Uterus (tissue), 2 donors: ENCODE measurements around the gene PSMB5.

ENCODE experiments used
- POLR2A ChIP-seq, 2 donors: fragments of 450-650 bp; IDR thresholded peaks; one replicate each; pipeline ENCODE4 v1.6.1; 2016; ENCODE audit warnings: antibody characterized with exemption in 2 of 2, mild to moderate bottlenecking in 1 of 2, moderate library complexity in 1 of 2
- TF ChIP-seq, protein P1 (sequence below), 4 experiments: fragments of 200-600 bp in 2 of 4; fragments of 450-650 bp in 2 of 4; sonication (generic) in 2 of 4; IDR thresholded peaks; one replicate each; pipeline ENCODE4 v1.5.1; 2016 to 2019; ENCODE audit warnings: antibody characterized with exemption in 4 of 4, mild to moderate bottlenecking in 2 of 4, moderate library complexity in 1 of 4

- TF ChIP-seq, protein P1, sequence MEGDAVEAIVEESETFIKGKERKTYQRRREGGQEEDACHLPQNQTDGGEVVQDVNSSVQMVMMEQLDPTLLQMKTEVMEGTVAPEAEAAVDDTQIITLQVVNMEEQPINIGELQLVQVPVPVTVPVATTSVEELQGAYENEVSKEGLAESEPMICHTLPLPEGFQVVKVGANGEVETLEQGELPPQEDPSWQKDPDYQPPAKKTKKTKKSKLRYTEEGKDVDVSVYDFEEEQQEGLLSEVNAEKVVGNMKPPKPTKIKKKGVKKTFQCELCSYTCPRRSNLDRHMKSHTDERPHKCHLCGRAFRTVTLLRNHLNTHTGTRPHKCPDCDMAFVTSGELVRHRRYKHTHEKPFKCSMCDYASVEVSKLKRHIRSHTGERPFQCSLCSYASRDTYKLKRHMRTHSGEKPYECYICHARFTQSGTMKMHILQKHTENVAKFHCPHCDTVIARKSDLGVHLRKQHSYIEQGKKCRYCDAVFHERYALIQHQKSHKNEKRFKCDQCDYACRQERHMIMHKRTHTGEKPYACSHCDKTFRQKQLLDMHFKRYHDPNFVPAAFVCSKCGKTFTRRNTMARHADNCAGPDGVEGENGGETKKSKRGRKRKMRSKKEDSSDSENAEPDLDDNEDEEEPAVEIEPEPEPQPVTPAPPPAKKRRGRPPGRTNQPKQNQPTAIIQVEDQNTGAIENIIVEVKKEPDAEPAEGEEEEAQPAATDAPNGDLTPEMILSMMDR (IDR thresholded peaks at IDR 0.05): no peak
- no peak for TF ChIP-seq POLR2A (IDR thresholded peaks at IDR 0.05)
Measured at GRCh38 chr14:23009483-23009938, 25.2 kb downstream of the PSMB5 start.
